GM12874 (cell line): ENCODE measurements around the gene SEMA3A.

Experiments used
- TF ChIP-seq, protein P1 (sequence below): IDR thresholded peaks from 2 replicates; pipeline ENCODE4 v1.5.1; 2011; ENCODE audit warnings: low read depth, mild to moderate bottlenecking, control low read depth, low read length, moderate library complexity; ENCODE audit not compliant: insufficient read depth

Gene SEMA3A

DNA sequence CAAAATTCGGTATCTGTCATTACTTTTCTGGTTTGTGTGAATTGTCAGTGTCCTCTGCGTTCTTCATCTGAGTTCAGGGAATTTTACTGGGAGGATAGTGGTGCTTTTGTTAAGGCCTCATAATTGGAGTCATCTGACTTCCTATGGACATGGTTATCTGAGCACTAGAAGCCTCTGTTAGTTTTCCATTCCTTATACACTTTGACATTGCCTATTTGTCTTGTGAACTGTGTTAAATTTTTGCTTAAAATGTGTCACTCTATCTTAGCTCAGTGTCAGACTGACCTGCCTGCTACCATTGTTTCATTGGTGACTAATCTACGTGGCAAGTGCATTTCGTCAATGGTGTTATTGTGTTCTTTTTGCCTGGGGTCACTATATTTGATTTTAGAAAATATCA, 253.3 kb downstream of the SEMA3A start:
- TF ChIP-seq, protein P1, sequence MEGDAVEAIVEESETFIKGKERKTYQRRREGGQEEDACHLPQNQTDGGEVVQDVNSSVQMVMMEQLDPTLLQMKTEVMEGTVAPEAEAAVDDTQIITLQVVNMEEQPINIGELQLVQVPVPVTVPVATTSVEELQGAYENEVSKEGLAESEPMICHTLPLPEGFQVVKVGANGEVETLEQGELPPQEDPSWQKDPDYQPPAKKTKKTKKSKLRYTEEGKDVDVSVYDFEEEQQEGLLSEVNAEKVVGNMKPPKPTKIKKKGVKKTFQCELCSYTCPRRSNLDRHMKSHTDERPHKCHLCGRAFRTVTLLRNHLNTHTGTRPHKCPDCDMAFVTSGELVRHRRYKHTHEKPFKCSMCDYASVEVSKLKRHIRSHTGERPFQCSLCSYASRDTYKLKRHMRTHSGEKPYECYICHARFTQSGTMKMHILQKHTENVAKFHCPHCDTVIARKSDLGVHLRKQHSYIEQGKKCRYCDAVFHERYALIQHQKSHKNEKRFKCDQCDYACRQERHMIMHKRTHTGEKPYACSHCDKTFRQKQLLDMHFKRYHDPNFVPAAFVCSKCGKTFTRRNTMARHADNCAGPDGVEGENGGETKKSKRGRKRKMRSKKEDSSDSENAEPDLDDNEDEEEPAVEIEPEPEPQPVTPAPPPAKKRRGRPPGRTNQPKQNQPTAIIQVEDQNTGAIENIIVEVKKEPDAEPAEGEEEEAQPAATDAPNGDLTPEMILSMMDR, result no peak

DNA sequence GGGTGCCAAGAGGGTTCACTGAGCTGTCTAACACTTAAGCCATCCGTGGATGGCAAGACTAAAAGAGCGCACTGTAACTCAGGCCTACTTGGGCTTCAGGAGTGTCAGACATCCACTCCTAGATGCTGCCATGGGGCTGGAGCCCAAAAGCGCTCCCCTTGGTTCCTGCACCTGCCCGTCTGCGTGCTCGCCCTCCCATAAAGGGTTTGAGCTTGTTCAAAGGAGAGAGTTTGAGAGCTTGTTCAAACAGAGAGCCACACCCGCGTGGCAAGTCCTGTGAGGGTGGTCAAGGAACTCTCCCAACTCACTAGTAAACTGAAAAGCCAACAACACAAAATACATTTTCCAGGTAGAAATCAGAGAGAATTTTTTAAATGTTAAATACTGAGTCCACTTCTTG, 256.7 kb downstream of the SEMA3A start:
- TF ChIP-seq, protein P1, result no peak

DNA sequence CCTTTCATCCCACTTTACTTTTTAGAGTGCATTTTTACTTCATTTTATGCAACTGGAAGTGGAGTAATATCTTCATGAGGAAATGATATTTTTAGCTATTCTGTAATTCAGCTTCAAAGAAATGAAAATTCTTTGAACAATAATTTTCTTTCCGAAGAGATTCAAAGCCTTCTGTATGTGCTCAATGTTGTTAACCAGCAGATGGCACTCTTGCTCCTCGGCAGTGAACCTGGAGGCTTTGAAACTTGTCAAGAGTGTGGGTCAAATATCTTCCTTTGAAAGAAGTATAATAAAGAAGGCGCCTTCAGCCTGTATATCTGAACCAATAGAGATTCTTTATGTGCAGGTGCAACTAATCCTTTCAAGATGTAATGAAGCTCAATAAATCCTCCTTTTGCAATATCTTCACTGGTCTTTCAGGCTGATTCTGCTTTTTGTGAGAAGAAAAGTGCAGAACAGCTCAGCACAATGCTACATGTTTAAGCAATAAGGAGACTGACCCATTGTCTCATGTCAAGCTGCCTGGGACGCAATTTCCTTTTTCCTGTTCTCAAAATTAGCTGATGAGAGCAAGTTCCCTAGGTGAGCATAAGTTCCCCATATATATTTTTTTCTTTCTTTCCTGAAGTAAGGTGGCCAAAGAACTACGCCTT, 258.4 kb downstream of the SEMA3A start:
- TF ChIP-seq, protein P1, result peak; percentile 66

DNA sequence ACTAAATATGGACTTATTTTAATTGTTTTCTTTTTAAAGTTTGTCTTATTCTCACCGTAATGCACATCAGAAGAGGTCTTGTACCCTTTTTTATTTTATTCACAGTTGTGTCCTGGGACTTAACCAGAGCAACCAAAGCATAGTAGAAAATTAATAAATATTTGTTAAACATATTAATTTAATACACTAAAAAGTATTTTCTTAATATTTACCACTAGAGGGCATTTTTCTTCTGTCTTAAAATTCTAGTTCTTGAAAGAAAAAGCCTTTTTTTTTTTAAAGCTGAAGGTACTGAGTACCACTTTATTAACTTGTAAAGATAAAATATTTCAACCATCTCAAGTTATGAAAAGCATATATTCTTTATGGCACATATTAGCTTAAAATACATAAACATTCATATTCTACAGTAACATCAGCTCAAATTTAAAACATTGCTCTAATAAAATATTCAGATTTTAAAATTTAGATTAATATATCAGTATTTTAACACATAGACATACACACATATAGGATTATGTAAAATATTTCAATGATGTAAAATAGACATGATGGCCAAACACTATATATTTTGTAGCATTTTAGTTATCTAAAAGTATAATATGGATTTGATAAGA, 260.4 kb downstream of the SEMA3A start:
- TF ChIP-seq, protein P1, result no peak

DNA sequence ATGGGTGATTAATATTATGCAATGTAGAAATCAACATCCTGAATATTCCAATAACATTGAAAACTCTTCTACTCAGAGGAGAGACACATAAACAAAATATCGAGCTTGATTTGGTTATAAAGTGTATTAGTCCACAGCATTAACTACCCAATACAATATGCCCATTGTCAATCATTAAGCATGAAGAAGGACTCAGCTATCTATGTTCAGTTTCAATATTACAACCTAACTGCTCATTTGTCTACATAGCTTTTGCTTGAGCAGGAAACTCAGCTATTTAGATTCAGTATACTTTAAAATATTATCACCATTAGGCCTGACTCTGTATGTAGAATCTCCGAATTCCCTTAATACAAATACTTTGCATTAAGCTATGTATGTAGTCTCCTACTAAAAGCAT, 262.6 kb downstream of the SEMA3A start:
- TF ChIP-seq, protein P1, result no peak

DNA sequence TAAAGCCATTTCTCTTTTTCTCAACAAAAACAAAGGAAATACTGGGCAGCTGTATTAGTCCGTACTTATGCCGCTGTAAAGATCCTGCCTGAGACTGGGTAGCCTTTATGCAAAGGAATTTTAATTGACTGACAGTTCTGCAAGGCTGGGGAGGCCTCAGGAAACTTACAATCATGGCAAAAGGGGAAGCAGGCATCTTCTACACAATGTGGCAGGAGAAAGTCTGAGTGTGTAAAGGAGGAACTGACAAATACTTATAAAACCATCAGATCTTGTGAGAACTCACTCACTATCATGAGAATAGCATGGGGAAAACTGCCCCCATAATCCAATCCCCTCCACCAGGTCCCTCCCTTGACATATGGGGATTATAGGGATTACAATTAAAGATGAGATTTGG, 264.3 kb downstream of the SEMA3A start:
- TF ChIP-seq, protein P1, result no peak

DNA sequence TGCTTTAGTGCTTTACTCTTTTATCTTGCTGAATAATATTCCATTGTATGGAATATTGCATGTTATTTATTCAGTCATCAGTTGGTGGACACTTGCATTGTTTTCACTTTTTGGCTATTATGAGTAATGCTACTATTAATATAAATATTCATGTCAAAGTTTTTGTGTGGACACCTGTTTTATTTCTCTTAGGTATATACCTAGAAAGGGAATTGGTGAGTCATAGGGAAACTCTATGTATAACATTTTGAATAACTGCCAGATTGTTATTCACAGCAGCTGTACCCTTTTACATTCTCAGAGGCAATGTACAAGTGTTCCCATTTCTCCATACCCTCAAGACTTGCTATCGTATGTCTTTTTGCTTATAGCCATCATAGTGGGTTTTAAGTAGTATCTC, 268.7 kb downstream of the SEMA3A start:
- TF ChIP-seq, protein P1, result no peak
